NCI-H510A treated with DMSO at 0.1 percent for 48 hours (cell line): ENCODE data around the gene OR51B4.
"Not testable (repeated sequence)": the region's sequence is repeated elsewhere in the genome, so short reads cannot be mapped to it uniquely, and the experiment has no call there.

Source experiments
- DNase-seq: peaks from one replicate; lab custom pipeline; 2025; lab: John Stamatoyannopoulos, UW

The OR51B4 gene

DNA sequence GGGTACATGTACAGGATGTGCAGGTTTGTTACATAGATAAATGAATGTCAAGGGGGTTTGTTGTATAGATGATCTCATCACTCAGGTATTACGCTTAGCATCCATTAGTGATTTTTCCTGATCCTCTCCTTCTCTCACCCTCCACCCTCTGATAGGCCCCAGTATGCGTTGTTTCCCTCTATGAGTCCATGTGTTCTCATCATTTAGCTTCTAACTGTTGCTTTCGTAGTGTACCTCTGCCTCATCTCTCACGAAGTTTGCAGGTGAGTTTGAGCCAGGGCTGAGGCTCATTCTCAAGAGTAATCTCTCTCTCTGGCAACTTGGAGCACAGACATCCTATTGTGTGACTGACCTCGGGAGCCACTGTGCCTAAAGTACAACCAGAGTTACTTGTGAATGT, 27.4 kb downstream of the OR51B4 start:
- DNase-seq, result no peak

GRCh38 chr11:5272395-5273017, 29.2 kb downstream of the OR51B4 start:
- DNase-seq, result no peak

- DNase-seq, result no peak
Observed at GRCh38 chr11:5269715-5270147, 32.0 kb downstream of the OR51B4 start, which contains the start of gene HBE1. TSS of gene HBE1 (minus strand) at chr11:5269945. CDS start at chr11:5269890, 55 bp downstream.

- no peak for DNase-seq
Observed at GRCh38 chr11:5267033-5267563, 34.6 kb downstream of the OR51B4 start.

GRCh38 chr11:5266609-5267008, 35.1 kb downstream of the OR51B4 start:
- no peak for DNase-seq

DNA sequence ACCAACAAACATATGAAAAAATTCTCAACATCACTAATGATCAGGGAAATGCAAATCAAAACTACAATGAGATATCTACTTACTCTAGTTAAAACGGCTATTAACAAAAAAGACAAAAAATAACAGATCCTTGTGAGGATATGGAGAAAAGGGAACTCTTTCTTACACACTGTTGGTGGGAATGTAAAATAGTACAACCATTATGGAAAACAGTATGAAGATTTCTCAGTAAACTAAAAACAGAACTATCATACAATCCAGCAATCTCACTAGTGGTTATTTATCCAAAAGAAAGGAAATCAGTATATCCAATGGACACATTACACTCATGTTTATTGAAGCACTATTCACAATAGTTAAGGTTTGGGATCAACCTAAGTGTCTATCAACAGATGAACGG, 35.9 kb downstream of the OR51B4 start:
- no peak for DNase-seq

GRCh38 chr11:5258543-5259262, 43.0 kb downstream of the OR51B4 start:
- no peak for DNase-seq

- DNase-seq, result no peak
Observed at GRCh38 chr11:5257296-5257695, 44.5 kb downstream of the OR51B4 start.

- not testable (repeated sequence) for DNase-seq
Observed at GRCh38 chr11:5254646-5255413, 46.9 kb downstream of the OR51B4 start, which contains the start of gene HBG2. TSS of gene HBG2 (minus strand) at chr11:5254781. CDS start at chr11:5254728, 53 bp downstream.

- not testable (repeated sequence) for DNase-seq
Observed at GRCh38 chr11:5254023-5254422, 47.7 kb downstream of the OR51B4 start.

GRCh38 chr11:5253440-5253839, 48.3 kb downstream of the OR51B4 start:
- not testable (repeated sequence) for DNase-seq

DNA sequence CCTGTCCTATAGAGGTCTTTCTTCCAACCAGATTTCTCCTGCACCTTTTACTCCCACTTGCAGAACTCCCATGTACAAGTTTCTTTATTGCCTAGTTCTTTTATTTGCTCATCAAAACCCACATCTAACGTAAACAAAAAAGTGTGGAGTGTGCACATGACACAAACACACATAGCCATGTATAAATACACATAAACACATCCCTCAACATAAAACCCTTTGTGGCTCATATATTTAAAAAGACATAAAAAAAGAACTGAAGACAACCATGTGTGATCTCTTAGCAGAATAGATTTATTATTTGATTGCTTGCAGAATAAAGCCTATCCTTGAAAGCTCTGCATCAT, 48.9 kb downstream of the OR51B4 start:
- no peak for DNase-seq

- DNase-seq, result no peak
Observed at GRCh38 chr11:5252192-5252918, 49.4 kb downstream of the OR51B4 start.

DNA sequence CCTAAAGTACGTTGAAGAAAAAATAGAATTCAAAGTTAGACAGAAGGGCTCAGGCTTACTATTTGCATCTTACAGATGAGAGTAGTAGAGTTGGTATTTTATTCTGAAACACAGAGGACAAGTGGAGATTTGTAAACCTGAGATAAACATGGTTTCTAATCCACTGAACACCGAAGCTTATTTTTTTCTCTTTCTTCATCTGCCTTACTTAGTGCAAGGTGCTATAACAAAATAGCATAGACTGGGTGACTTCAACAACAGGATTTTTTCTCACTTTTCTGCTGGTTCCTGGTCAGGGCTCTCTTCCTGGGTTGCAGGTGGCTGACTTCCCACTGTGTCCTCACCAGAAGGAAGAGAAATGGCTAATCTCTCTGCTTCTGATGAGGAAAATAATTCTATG, 50.0 kb downstream of the OR51B4 start:
- DNase-seq, result no peak
